ENCODE data around the gene IPO11.
"Not testable (repeated sequence)": the region's sequence is repeated elsewhere in the genome, so short reads cannot be mapped to it uniquely, and the experiment has no call there.

Gene IPO11

DNA sequence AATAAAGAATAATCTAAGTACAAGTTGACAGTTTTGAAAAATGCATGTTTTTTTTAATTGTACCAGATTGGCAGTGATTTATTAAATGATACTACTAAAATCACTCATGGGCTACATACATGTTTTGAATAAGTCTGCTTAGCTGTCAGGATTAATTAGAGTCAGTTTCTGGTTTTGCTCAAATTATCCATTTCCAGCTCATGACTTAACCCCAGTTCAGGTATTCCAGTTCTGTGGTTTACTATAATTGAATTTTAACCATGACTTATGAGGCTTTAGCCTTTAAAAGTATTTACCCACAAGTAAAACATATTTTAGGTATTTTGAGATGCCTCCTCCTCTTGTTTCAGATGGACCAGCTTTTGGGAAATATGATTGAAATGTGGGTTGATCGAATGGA is 148.2 kb downstream of the IPO11 start:
- H3K27me3 Mint-ChIP-seq (ENCODE audit: low read depth), result no peaks in the 10 kb centered on the region
- H3K36me3 Mint-ChIP-seq (ENCODE audit: low read depth), result peaks cover 17% of the 10 kb centered on the region
- H3K27ac Mint-ChIP-seq, result no peak overlapping the region

DNA sequence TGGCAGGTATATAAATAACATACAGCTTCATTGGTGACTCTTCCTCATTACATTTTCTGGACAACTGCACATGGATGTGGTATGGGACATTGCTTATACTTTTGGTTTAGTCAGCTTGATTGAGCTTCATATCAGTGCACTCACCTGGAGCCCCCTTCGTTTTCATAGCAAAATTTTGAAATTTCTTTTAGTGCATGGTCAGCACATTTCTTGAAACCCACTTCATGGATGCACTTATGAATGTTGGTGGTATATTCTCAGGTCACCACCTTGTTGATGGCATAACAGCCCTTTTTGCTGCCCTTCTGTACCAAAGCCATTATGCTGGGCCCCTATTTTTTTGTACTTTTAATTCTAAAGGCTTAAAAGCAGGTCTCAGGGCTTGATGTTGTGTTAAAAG is 149.3 kb downstream of the IPO11 start:
- H3K27ac Mint-ChIP-seq, result no peak overlapping the region
- peaks cover 8% of the 10 kb centered on the region for H3K9me3 Mint-ChIP-seq
- H3K4me3 Mint-ChIP-seq, result no peak overlapping the region
- no peaks in the 10 kb centered on the region for H3K4me1 Mint-ChIP-seq (ENCODE audit: low read depth)
- H3K27me3 Mint-ChIP-seq (ENCODE audit: low read depth), result no peaks in the 10 kb centered on the region
- peaks cover 21% of the 10 kb centered on the region for H3K36me3 Mint-ChIP-seq (ENCODE audit: low read depth)

More for the DNA sequence above, 148.2 kb downstream of the IPO11 start:
- peaks cover 3% of the 10 kb centered on the region for H3K9me3 Mint-ChIP-seq
- H3K4me1 Mint-ChIP-seq (ENCODE audit: low read depth), result no peaks in the 10 kb centered on the region
- H3K4me3 Mint-ChIP-seq, result no peak overlapping the region

DNA sequence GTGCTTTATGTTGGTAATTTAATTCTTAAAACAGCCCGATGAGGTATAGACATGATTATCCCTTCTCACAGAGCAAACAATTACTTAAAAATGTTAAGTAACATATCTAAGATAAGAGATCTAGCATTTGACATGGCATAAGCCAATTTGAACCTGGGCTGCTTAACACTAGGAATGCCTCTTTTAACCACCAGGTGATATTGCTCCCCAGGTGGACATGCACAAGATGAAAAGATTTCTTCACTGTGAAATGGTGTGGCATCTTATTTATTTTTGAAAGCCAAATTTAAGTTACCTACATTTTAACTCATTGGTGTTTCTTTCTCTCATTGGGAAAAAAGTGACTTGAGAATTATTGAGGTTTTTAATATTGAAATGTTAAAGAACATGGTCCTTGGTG is 150.3 kb downstream of the IPO11 start:
- peaks cover 16% of the 10 kb centered on the region for H3K9me3 Mint-ChIP-seq
- H3K4me3 Mint-ChIP-seq, result no peak overlapping the region
- peaks cover 25% of the 10 kb centered on the region for H3K36me3 Mint-ChIP-seq (ENCODE audit: low read depth)
- no peak overlapping the region for H3K27ac Mint-ChIP-seq
- H3K27me3 Mint-ChIP-seq (ENCODE audit: low read depth), result no peaks in the 10 kb centered on the region
- H3K4me1 Mint-ChIP-seq (ENCODE audit: low read depth), result no peaks in the 10 kb centered on the region

DNA sequence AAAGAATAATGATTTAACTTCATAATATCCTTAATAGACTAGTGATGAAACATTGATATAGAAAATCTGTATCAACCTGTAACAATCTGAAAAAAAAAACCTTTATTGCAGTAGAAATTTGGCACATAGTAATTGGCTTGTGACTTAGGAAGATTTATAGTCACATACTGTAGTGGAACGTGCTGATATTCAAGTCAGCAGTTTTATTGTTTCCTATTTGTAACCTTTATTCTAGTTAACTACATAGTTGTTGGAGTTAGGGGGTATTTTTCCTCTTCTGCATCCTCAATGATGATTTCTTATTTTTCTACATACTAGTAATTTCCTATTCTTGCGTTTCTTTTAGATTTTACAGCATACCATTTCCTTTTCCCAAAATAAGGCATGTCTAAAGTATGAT is 151.5 kb downstream of the IPO11 start:
- Mint-ChIP-seq H3K27ac (no peak overlapping the region), H3K27me3 (ENCODE audit: low read depth) (no peaks in the 10 kb centered on the region), H3K36me3 (ENCODE audit: low read depth) (peaks cover 36% of the 10 kb centered on the region), H3K4me3 (no peak overlapping the region), H3K4me1 (ENCODE audit: low read depth) (no peaks in the 10 kb centered on the region), H3K9me3 (peaks cover 27% of the 10 kb centered on the region)

DNA sequence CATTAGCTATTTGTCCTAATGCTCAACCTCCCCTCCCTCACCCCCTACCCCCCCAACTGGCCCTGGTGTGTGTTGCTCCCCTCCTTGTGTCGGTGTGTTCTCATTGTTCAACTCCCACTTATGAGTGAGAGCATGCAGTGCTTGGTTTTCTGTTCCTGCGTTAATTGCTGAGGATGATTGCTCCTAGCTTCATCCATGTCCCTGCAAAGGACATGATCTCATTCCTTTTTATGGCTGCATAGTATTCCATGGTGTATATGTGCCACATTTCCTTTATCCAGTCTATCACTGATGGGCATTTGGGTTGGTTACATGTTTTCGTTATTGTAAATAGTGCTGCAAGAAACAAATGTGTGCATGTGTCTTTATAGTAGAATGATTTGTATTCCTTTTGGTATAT is 153.2 kb downstream of the IPO11 start:
- not testable (repeated sequence) for H3K4me1 Mint-ChIP-seq (ENCODE audit: low read depth); H3K4me3 Mint-ChIP-seq; H3K27ac Mint-ChIP-seq; H3K27me3 Mint-ChIP-seq (ENCODE audit: low read depth)
- peaks cover 46% of the 10 kb centered on the region for H3K36me3 Mint-ChIP-seq (ENCODE audit: low read depth)
- H3K9me3 Mint-ChIP-seq, result peaks cover 30% of the 10 kb centered on the region

DNA sequence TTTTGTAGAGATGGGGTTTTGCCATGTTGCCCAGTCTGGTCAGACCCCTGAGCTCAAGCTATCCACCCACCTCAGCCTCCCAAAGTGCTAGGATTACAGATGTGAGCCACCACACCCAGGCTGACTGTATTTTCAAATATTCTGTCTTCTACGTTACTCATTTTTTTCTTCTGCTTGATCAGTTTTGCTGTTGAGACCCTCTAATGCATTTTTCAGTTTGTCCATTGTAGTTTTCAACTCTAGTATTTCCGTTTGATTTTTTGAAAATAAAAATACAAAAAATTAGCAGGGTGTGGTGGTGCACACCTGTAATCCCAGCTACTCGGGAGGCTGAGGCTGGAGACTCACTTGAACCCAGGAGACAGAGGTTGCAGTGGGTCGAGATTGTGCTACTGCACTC is 155.6 kb downstream of the IPO11 start:
- H3K27ac Mint-ChIP-seq, result no peak overlapping the region
- H3K9me3 Mint-ChIP-seq, result peaks cover 30% of the 10 kb centered on the region

DNA sequence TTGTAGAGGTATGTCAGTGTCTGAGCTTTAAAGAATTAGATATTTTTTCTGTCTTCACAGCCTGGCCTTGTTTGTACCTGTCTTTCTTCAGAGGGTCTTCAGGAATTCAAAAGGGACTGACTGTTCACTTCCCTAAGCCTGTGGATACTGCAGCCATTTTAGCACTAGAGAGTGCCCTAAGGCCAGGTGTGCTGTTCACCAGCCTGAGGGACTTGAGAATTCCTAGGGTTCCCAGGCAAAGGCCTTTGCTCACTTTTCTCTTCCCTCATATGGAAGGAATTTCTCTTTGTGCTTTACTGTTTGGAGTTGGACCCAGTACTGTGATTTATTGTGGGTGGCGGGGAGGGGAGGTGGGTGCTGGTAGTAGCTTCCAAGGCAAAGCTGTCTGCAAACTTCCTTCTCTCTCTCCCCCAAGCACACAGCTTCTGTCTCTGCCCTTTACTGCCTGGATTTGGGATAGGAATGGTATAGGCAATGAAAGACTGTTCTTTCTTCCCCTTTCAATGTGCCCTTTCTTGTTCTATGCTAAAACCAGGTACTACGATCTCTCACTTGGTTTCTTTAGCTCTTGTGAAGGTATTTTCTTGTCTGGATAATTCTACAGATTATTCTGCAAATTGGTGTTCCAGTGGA is 156.4 kb downstream of the IPO11 start:
- Mint-ChIP-seq H3K9me3 (peaks cover 30% of the 10 kb centered on the region), H3K27ac (no peak overlapping the region), H3K4me3 (no peak overlapping the region), H3K4me1 (ENCODE audit: low read depth) (no peaks in the 10 kb centered on the region), H3K27me3 (ENCODE audit: low read depth) (no peaks in the 10 kb centered on the region), H3K36me3 (ENCODE audit: low read depth) (peaks cover 46% of the 10 kb centered on the region)

More for the DNA sequence above, 155.6 kb downstream of the IPO11 start:
- H3K36me3 Mint-ChIP-seq (ENCODE audit: low read depth), result peaks cover 46% of the 10 kb centered on the region
- H3K4me3 Mint-ChIP-seq, result no peak overlapping the region
- H3K27me3 Mint-ChIP-seq (ENCODE audit: low read depth), result no peaks in the 10 kb centered on the region
- no peaks in the 10 kb centered on the region for H3K4me1 Mint-ChIP-seq (ENCODE audit: low read depth)

DNA sequence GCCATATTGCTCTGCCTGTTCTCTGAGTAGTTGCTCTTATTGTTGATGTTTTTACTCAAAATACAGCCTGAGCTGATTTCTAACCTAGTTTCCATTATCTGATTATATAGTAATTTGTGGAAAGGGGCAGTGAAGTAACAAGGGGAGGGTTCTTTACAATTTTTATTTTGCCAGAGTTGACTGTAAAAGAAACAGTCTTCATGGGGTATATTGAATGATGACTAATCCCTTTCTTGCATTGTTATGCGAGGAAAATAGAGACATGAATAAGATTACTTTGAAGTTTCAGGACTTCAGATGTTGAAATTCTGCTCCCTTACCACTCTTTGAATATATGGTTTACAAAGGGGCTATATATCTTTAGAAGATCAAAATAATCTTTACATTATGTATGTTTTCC is 156.9 kb downstream of the IPO11 start:
- Mint-ChIP-seq H3K9me3 (peaks cover 30% of the 10 kb centered on the region), H3K36me3 (ENCODE audit: low read depth) (peaks cover 43% of the 10 kb centered on the region), H3K4me1 (ENCODE audit: low read depth) (no peaks in the 10 kb centered on the region), H3K27me3 (ENCODE audit: low read depth) (no peaks in the 10 kb centered on the region), H3K4me3 (no peak overlapping the region), H3K27ac (no peak overlapping the region)

DNA sequence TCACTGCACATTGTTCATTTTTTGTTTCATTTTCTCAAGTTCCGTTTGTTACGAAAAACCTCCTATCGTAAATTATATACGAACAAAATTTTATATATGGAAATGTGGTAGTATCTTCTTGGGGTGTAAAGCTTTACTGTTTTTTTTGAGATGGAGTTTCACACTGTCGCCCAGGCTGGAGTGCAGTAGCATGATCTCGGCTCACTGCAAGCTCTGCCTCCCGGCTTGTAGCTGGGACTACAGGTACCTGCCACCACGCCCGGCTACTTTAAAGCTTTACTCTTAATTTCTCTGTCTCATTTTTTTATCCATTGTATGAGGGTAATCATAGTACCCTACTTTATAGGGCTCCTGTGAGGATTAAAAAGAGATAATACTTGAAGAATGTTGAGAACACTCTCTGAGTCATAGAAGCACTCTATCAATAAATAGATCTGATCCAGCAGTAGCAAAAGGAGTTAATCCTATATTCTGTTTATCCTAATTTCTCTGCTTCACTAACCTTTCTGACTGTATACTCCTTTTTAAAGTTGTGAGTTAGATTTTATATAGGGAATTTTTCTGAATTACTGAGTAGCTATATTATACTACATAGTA is 160.5 kb downstream of the IPO11 start:
- peaks cover 22% of the 10 kb centered on the region for H3K36me3 Mint-ChIP-seq (ENCODE audit: low read depth)
- H3K4me3 Mint-ChIP-seq, result no peak overlapping the region
- no peak overlapping the region for H3K27ac Mint-ChIP-seq
- H3K4me1 Mint-ChIP-seq (ENCODE audit: low read depth), result peaks cover 7% of the 10 kb centered on the region
- H3K9me3 Mint-ChIP-seq, result peaks cover 13% of the 10 kb centered on the region
- H3K27me3 Mint-ChIP-seq (ENCODE audit: low read depth), result no peaks in the 10 kb centered on the region

DNA sequence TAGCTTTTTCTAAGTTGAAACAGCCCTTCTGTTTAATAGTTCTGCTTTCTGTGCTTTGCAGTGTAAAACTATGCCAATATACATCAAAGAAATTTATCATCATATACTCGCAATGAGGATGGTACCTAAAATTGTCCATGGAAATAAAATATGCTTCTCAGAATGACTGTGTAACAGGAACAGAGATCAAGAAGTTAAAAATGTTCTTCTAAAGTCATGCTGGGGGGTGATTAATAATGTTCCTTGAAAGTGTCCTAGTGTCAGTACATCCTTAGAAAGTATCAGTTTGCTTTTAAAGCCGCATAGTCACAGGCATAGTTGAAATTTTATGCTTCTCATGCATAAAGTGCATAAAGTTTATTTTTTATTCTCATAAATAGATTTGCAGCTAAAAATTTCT is 162.0 kb downstream of the IPO11 start:
- Mint-ChIP-seq H3K36me3 (ENCODE audit: low read depth) (peaks cover 9% of the 10 kb centered on the region), H3K27me3 (ENCODE audit: low read depth) (no peaks in the 10 kb centered on the region), H3K4me3 (no peak overlapping the region), H3K4me1 (ENCODE audit: low read depth) (peaks cover 10% of the 10 kb centered on the region), H3K27ac (no peak overlapping the region), H3K9me3 (no peaks in the 10 kb centered on the region)

DNA sequence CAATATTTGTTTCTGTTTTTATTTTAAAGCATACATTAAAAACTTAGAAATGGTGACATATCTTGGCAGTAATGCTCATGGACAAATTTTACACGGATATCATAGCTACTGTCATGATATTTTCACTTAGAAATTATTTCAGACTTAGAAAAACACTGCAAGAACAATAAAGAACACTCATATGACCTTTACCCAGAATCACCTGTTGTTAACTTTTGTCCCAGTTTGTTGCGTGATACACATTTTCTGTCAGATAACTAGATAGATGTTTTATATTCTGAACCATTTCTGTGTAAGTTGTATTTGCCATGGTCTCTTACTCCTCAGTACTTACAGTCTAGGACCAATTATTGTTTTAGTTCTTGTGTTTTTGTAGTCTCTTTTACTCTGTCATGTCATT is 162.5 kb downstream of the IPO11 start:
- Mint-ChIP-seq H3K27ac (no peak overlapping the region), H3K4me1 (ENCODE audit: low read depth) (peaks cover 10% of the 10 kb centered on the region), H3K36me3 (ENCODE audit: low read depth) (peaks cover 9% of the 10 kb centered on the region), H3K4me3 (no peak overlapping the region), H3K9me3 (no peaks in the 10 kb centered on the region), H3K27me3 (ENCODE audit: low read depth) (no peaks in the 10 kb centered on the region)

DNA sequence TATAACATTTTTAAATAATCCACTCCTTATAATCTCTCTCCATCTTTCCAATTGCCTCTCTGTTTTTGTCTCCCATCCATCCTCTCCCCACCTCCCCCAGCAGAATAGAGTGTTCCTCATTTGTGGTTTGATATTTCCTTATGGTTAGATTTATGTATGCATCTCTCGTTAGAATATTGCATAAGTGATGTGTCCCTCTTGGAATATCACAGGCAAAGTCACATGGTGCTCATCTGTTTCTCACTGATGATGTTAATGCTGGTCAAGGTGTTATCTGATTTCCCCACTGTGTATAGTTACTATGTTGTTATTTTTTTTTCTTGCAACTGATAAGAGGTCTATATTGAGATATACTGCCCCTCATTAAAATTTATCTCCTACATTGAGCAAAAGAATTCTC is 162.9 kb downstream of the IPO11 start:
- Mint-ChIP-seq H3K36me3 (ENCODE audit: low read depth) (peaks cover 6% of the 10 kb centered on the region), H3K4me1 (ENCODE audit: low read depth) (peaks cover 10% of the 10 kb centered on the region), H3K4me3 (no peak overlapping the region), H3K9me3 (no peaks in the 10 kb centered on the region), H3K27ac (no peak overlapping the region), H3K27me3 (ENCODE audit: low read depth) (no peaks in the 10 kb centered on the region)

DNA sequence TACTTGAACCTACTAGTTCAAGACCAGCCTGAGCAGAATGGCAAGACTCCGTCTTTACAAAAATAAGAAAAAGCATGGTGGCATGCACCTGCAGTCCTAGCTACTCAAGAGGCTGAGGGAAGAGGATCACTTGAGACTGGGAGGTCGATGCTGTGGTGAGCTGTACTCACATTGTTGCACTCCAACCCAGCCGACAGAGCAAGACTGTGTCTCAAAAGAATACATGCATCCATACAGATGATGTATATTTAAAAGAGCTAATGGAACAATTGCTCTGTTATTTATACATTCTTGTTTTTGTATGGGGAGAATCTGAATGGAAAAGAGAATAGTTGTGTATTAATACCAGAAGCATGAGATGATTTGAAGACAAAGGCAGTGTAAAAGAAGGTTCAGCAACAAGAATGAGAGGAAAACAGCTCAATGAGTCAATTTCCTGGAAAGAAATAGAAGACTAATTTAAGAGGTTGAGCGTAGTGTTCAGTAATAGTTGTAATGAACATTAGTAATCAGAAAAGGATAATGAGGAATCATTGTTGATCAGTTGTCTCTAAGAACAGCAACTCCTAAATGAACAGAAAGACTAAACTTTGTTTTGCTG is 164.1 kb downstream of the IPO11 start:
- Mint-ChIP-seq H3K36me3 (ENCODE audit: low read depth) (peaks cover 9% of the 10 kb centered on the region), H3K4me1 (ENCODE audit: low read depth) (peaks cover 12% of the 10 kb centered on the region), H3K9me3 (no peaks in the 10 kb centered on the region), H3K27ac (peak overlapping the region; percentile 0), H3K27me3 (ENCODE audit: low read depth) (no peaks in the 10 kb centered on the region), H3K4me3 (no peak overlapping the region)

DNA sequence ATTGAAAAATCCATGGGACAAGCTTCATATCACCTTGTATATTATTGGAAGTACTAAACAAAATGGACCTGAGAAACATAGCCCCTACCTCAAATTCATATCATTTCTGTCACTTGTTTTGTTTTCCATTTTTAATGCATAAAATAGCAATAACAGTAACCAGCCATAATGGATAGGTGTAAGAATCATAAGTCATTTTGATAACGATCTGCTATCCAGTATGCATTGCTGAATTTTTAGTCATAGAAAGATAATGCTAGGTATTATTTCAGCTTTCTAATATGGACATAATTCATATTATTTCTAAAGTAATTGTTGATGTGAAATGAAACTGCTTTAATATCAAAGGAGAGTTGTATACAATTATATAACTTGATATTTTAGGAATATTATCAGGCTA is 164.9 kb downstream of the IPO11 start:
- no peaks in the 10 kb centered on the region for H3K9me3 Mint-ChIP-seq
- no peak overlapping the region for H3K27ac Mint-ChIP-seq
- peaks cover 10% of the 10 kb centered on the region for H3K36me3 Mint-ChIP-seq (ENCODE audit: low read depth)
- peaks cover 15% of the 10 kb centered on the region for H3K4me1 Mint-ChIP-seq (ENCODE audit: low read depth)
- H3K4me3 Mint-ChIP-seq, result no peak overlapping the region
- no peaks in the 10 kb centered on the region for H3K27me3 Mint-ChIP-seq (ENCODE audit: low read depth)

DNA sequence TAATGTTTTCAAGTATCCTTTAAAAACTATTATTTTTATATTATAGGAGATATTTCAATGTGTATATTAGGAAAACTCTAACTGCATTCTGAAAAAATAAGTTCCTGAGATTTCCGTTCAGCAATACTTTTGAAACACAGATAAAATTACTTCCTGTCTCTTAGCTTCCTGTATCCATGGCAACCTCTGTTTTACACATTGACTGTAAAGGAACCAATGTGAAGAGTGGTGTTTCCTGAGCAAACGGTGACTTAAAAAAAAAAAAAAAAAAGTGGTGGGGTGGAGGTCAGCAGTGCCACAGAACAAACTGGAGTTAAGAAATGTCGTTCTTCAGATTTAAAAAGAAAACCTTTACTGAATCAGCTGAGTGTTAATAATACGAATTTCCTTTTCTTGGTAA is 166.0 kb downstream of the IPO11 start, which contains the start of gene LRRC70:
Gene LRRC70, plus strand, starts transcription at position 280 of the 400 bp plus-strand sequence. CDS start 620 bp downstream, outside the sequence.
- H3K36me3 Mint-ChIP-seq (ENCODE audit: low read depth), result peaks cover 10% of the 10 kb centered on the region
- no peaks in the 10 kb centered on the region for H3K9me3 Mint-ChIP-seq
- H3K4me3 Mint-ChIP-seq, result peak within 1 kb of the TSS; percentile 38
- peak within 1 kb of the TSS; percentile 83 for H3K27ac Mint-ChIP-seq
- H3K4me1 Mint-ChIP-seq (ENCODE audit: low read depth), result peaks cover 15% of the 10 kb centered on the region
- H3K27me3 Mint-ChIP-seq (ENCODE audit: low read depth), result no peaks in the 10 kb centered on the region
